Fibroblast of peridontal ligament (primary cell): ENCODE measurements around the gene CHD5.

ENCODE experiments used
- DNase-seq: peaks from one replicate; pipeline ENCODE4 v3.0.0-alpha.2; 2010; ENCODE audit errors: extremely low read depth

Gene CHD5

DNA sequence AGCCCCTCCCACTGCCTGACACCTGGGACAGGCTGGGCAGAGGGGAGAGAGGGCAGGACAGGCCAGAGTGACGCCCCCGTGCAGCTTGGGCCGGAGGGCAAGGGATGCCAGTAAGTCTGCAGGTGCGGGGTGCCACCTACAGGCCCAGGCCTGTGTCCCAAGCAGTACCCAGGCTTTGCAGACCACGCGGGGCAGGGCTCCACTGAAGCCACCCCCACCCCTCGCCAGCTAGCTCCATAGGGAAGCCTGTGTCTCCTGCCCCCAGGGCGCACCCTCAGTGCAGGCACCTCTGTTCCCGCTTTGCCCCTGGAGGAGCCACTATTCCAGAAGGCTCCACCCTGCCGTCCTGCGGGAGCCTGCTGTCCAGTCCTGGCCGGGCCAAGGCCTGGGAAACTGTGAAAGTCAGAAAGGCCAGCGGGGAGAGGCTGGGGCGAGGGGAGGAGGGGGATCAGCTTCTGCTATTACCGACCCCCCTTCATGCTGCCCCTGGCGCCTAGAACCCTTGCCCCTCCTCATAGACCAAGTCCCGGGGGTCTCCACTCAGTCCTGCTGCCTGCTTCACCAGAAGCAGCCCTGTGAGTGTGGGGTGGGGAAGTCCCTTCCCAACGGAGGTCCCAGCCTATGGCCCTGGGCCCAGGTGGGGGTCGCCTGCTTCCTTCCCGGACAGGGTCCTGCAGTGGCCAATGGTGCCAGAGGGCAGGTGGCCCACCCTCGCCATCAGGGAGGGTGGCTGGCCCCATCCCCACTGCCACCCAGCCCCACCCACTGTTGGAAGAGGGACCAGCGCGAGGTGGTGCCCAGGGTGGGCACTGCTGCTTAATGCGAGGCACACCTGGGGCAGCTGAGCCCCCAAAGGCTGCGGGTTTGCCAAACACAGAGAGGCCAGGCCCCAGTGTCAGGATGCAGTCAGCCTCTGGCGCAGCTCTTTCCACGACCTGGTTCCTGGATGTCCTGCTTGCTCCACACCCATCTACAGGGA, 80.0 kb downstream of the CHD5 start:
- no peak for DNase-seq

DNA sequence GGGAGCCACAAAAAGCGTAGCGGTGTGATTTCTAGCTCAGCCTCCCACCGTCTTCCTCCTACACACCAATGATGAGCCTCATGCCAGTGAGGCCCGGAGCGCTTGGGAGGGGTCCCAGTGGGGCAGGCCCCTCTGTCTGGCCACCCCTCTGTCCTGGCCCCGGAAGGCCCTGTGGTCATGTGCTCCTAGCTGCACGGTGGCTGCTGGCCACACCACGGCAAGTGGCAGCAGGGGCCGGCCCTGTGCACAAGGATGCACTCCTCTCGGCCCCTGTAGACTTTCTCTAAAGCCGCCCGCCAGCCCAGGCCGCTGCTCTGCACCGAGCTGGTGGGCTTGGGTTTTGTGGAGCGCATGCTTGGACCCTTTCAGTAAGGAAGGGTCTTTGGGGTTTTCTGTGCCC, 80.8 kb downstream of the CHD5 start:
- DNase-seq = no peak

DNA sequence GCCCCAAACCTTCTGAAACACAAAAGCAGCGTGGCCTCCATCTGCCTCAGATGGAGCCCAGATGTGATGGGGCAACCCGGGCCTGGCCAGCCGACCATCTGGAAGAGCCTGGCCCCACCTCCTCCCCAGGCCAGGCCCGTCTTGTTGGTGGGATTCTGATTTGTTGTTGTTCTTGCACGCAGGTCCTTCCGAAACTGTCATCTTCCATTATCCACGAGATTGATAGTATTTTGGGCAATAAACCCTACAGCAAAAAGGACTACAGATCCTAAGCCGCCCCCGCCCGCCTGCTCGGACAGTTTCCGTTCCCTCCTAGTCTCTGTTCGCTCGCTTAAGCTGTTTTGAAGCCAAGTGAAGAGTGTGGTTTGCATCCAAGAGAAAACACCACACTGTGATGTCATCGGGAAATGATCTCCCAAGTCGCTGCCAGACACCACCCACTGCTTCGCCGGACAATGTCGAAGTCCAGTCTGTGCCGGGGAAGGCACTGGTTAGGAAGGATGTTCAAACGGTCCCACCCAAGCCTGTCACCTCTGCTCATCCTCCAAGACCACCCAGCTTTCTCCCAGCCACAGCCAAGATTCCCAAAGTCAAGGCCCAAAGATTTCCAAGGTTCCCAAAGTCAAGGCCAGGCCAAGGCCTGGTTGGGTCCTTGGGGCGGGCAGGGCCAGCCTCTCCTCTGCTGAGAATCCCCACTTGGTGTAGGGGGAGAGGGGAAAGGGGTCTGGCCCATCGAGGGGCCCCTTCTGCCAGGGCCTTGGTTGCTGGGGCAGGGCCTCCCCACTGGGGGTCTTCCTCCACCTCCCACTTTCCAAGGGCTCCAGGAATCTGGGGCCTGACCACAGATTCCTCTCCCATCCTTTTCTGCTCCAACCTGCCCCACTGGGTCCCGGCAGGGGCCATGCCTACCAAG, 81.6 kb downstream of the CHD5 start:
- no peak for DNase-seq

DNA sequence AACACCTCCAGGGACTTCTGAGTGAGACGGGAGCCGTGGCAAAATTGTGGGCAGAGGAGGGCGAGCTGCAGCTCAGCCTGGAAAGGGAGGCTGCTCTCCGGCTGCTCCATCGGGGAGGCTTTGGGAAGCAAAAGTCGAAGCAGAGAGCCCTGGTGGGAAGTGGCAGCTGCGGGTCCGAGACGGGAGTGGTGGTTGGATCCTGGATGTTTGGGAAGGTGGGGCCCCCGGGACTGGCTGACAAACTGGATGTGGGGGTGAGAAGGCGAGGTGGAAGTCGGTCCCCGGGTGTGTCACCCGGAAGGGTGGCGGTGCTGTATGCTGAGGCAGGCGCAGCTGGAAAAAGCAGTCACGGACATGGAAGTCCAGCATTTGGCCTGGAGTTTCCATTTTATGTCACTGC, 82.3 kb downstream of the CHD5 start:
- DNase-seq = no peak

DNA sequence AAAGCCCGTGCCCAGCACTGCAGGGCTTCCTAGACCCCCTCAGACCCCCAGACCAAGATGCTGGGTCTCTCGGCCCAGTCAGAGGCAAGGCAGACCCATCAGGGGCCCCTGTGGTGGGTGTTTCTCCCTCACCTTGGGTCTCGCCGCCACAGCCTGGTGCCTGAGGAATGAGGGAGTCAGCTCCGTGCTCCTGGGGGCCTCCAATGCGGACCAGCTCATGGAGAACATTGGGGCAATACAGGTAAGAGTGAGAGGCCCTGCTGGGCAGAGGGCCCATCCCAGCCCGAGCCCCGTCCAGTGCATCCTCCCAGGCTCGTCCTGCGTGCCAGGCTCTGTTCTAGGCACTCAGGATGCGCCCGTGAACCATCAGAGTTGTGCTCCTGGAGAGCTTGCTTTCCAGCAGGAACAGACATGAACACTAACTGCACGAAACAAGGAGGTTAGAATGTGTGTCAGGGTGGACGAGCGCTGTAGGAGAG, 83.0 kb downstream of the CHD5 start:
- DNase-seq = no peak

DNA sequence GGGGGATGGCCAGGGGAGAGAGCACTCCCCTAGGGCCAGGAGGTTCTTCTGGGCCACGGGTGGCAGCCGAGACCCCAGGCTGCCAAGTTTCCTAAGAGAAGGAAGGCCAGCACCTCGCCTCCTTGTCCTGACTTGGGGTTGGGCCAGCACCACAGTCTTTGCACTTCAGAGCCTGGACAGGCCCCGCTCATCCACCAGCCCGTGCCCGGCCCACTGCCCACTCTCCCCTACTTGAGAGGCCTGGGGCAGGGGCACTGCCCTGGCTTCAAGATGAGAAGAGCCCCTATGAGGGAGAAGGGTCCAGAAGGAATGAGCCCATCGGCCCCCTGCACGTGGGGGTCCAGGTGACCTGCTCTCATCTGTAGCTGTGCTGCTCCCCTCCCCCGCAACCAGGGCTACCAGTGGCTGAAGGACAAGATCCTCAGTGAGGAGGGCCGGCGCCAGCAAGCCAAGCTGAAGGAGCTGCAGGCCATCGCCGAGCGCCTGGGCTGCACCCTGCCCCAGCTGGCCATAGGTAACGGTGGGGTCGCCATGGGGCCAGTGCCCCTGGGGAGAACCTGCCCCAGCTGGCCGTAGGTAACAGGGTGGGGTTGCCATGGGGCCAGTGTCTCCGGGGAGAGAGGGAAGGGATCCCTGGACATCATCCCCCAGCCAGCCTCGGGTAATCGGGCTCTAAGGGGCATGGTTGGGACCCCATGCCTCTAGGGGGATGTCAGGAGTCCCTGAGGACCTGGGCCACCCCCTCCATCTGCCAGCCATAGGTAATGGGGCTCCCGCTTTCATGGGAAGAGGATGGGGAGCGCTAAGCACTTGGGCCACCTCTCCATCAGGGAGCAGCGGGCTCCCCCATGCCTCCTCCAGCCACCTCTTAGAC, 83.6 kb downstream of the CHD5 start:
- DNase-seq = no peak

DNA sequence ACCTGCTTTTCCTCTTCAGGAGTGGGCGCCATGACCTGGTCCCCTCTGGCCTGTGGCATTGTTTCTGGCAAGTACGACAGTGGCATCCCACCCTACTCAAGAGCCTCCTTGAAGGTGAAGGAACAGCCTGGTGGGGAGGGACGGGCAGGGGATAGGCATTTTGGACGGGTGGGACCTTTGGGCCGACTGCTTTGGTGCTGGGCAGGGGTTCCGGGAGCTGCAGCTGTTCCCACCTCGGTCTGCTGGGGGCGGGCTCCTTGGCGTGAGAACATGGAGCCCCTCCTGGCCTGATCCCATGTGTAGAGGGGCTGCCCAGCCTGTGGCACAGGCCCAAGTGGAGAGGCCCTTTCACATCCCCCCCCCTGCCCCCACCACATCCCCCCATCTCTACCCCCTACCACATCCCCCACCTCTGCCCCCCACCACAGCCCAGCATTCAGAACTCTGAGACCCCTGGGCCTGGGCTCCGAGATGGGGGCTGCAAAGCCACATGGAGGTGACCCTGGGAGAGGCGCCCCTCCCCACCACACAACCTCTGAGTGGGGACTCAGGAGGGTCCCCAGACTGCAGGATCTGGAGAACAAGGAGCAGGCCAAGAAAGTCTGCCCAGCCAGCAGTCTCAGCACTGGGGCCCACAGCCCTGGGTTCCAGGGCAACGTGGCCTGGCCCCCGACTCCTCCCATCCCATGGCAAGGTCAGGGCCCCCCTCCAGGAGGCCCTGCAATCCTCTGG, 84.4 kb downstream of the CHD5 start:
- DNase-seq = no peak

DNA sequence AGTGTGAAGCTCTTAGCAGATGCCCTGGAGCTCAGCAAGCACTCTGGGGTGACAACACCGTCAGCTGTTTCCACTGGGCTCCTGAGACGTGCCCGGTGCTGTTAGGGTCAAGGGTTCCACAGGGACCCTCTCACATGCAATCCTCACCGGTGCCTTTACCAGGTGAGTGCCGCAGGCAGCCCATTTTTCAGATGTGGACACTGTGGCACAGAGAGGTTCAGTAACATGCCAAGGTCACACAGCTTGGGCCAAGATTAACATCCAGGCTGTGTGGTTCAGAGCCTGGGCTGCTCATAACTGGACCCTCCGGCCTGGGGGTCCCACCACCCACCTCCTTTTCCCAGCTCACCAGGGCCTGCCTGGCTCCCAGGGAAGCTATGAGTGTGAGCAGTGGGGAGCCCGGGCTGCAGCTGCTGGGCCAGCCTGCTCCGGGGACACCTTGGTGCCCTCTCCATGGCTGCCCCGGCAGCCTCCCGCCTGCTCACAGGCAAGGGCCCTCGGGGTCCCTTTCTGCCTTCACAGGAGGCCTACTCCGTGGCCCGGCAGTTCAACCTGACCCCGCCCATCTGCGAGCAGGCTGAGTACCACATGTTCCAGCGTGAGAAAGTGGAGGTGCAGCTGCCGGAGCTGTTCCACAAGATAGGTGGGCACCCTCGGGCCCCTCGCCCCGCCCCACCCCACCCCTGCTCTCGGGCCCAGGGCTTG, 85.2 kb downstream of the CHD5 start:
- DNase-seq = no peak

DNA sequence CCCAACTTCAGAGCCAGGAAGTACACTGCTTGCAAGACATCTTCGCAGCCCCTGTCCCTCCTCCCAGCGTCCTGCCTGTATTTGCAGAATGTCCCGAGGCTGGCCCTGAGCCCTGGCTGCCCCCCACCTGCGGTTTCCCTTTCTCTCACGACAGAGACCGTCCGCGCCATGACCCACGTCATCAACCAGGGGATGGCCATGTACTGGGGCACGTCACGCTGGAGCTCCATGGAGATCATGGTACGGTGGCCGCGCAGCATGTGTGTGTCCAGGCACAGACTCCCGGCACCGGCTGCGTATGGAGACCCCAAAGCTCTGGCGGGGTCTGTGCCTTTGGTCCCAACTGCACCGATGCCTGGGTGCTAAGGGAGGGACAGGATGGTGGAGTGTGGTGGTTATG, 85.9 kb downstream of the CHD5 start:
- DNase-seq = no peak

DNA sequence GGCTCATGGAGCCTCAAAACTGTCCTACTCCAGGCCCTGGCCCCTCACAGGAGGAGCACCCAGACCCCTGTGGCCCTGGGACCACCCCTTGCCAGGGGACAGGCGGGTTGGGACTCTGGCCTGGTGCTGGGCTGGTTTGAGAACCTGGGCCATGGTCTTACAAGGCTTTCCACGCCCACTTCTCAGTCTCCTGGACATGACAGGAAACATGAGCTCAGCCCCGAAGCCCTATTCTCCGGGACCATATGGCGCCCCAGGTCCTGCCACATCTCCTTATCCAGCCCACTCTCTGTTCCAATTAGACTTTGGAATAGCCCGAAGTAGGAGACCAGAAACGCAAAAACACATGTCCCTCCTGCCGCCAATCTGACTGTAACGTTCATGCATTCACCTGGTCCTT, 86.5 kb downstream of the CHD5 start:
- DNase-seq = no peak

DNA sequence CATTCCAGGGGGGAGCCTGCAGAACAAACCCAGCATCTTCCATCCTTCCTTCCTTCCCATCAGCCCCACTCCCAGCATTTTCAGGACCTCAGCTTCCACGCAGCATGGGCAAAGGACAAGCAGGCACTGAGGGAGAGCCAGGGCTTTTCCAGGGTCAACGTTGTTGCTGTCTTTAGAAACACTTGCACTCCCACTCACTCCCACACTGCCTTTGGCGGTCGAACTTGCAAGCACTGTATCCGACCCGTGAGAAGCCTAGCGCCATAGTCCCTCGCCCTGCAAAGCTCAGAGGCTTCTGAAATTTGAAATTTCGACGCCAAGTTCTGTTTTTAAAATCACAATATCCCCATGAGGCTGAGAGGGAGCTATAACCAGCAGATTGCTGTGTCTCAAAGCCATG, 87.0 kb downstream of the CHD5 start:
- DNase-seq = no peak

DNA sequence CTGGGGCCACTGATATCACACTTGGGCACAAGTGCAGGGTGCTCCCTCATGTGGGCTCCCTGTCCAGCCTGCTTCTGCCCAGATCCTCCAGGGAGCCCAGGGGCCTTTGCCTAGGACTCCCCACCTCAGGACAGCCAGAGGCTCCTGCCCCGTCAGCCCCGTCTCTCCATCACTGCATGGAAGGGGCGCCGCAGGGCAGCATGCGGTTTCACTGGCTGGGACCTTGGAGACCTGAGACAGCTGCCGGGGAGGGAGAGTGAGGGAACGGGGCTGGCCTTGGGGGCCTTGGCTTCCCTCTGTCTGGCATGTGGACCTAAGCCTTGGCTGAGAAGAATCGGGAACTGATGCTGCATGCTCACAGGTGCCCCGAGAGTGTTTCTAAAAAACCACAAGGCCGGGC, 87.9 kb downstream of the CHD5 start:
- DNase-seq = no peak

DNA sequence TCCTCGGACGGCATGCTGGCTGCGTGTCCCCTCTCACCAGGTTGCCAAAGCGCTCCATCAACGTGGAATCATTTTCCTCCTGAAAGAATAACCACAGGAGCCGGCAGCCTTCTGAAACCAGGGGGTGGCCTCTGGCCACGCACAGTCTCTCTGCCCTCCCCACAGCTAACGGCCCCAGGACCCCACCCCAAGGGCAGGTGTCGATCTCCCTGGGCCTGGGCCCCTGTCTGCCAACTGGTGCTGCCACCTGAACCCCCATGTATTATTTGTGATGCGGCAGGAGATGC, 88.4 kb downstream of the CHD5 start:
- no peak for DNase-seq

DNA sequence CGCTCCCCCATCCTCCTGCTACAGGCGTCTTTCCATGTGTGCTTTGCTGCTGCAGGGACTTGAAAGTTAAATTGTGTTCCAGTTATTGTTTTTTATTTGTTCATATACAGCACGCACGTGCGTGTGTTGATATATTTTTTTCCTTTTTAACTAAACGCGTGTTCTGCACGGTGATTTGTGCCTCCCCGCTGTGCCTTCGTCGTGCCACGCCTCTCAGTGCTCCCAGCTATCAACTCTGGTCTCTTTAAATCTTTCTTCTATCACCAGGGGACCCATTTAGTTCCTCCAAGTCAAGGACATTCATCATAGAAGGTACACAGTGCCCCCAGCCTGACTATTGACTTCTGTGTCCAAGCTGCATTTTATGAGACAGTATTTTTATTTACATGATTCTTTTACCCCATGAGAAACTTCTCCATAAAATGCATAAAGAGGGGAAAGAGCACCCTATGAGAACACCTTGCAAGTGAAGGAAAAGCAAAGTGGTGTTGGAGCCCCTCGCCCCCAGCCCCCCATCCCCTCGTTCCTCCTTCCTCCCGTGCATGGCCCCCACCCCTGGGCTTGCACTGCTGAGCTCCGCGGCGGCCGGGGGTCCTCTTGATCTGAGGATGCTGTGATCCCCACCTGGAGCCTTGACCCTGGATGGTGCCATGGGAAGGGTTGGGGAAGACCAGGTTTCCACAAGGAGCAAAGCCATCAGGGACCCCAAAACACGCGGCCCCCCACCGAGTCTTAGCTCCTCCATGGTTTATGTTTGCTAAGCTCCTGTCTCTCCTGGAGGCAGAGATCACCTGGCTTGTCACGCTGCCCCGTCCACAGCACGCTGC, 88.9 kb downstream of the CHD5 start:
- DNase-seq = no peak

DNA sequence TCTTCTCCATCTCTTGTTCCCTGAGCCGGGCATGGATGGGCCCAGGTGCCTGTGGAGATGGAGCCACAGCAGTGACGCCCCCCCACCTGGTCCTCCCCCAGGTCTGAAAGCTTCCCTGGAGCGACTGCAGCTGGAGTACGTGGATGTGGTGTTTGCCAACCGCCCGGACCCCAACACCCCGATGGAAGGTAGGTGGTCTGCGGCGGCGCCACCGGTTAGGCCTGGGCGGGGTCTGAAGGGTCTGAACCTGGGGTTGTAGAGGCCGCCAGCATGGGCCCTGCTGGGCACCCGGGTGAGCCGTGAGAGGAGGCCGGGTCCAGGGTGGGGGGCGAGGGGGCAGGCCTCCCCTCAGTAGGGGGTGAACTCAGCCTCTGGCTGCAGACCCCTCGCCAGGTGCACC, 89.8 kb downstream of the CHD5 start:
- no peak for DNase-seq

DNA sequence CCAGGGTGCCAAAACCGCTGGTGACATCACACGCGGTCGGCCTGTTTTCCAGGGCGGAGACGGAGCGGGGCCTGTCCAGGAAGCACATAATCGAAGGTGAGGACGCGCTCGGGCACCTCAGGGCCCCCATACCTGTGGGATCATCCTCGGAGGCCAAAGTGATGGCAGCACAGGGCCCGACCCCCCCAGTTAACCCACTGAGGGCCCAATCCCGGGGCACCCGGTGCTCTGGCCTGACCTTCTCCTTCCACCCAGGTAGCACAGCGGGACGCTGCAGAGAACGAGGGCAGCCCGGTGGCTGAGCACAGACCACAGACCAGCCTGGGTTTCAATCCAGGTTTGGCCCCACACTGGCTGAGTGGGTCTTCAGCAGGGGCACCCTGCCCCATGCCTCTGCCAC, 91.2 kb downstream of the CHD5 start:
- no peak for DNase-seq

DNA sequence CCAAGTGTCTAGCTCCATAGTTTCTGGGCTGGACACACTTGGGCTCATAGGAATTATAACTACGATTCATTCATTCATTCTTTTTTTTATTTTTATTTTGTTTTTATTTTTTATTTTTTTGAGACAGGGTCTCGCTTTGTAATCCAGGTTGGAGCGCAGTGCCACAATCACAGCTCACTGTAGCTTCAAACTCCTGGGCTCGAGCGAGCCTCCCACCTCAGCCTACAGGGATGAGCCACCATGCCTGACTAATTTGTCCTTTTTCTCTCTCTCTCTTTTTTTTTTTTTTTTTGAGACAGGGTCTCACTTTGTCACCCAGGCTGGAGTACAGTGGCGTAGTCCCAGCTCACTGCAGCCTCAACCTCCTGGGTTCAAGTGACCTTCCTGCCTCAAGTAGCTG, 92.2 kb downstream of the CHD5 start:
- DNase-seq = no peak

DNA sequence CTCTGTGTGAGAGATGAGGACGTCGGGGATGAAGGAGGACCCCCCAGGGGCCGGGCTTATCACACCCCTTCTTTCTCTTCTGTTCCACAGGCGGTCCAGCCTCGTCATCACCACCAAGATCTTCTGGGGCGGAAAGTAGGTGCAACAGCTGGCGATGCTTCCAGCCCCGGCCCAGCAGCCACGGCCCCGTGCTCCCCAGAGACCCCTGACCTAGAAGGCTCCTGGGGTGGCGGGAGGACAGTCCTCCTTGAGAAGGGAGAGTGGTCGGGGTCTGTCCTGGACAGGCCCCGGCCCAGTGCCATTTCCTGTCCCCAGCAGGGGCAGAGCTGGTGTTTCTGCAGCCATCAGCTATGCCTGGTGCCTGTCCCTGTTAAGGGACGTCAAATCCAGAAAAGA, 92.7 kb downstream of the CHD5 start:
- no peak for DNase-seq

DNA sequence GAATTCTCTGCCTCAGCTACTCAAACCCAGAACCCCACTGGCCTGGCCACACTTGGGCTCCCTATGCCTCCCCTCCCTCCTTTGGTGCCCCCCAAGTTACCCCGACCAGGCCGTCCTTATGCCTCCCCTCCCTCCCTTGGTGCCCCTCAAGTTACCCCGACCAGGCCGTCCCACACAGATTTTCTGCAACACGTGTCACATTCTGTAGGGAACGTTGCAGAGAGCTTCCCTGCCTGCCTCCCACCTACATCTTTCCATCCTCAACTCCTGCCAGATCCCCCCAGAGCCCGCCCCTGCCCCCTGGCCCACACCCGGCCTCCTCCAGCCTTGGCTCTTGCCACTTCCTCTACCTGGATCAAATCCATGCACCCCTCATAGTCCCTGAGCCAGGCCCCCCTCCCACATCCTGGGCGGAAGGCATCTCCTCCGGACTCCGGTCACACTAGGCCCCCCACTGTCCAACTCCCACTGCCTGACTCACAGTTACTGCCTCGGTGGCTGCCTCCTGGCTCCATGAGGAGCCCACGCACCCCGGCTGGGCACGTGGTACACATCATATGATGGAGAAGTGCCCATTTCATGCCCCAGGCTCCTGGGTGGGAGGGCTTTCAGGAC, 93.3 kb downstream of the CHD5 start:
- DNase-seq = no peak
